Ishikawa (cell line): ENCODE results near the gene TBC1D5.

ENCODE experiments used
- CEBPB ChIP-seq: IDR thresholded peaks from 2 replicates; pipeline ENCODE4 v1.6.1; 2012
- CREB1 ChIP-seq: IDR thresholded peaks from 2 replicates; pipeline ENCODE4 v1.6.1; 2012; ENCODE audit warnings: low read depth
- EGR1 ChIP-seq: IDR thresholded peaks from 2 replicates; pipeline ENCODE4 v1.6.1; 2012
- EP300 ChIP-seq: IDR thresholded peaks from 2 replicates; pipeline ENCODE4 v1.6.1; 2012; ENCODE audit warnings: borderline replicate concordance
- FOXM1 ChIP-seq: IDR thresholded peaks from 2 replicates; pipeline ENCODE4 v1.6.1; 2012; ENCODE audit warnings: low read depth, borderline replicate concordance
- NFIC ChIP-seq: IDR thresholded peaks from 2 replicates; pipeline ENCODE4 v1.6.1; 2012
- RAD21 ChIP-seq: IDR thresholded peaks from 2 replicates; pipeline ENCODE4 v1.6.1; 2012; ENCODE audit warnings: low read depth
- REST ChIP-seq: IDR thresholded peaks from 2 replicates; pipeline ENCODE4 v1.6.1; 2012; ENCODE audit warnings: low read depth, mild to moderate bottlenecking
- TAF1 ChIP-seq: IDR thresholded peaks from 2 replicates; pipeline ENCODE4 v1.6.1; 2012; ENCODE audit warnings: low read depth, mild to moderate bottlenecking
- TCF12 ChIP-seq: IDR thresholded peaks from 2 replicates; pipeline ENCODE4 v1.6.1; 2012; ENCODE audit warnings: low read depth
- TEAD4 ChIP-seq: IDR thresholded peaks from 2 replicates; pipeline ENCODE4 v1.6.1; 2012
- USF1 ChIP-seq: IDR thresholded peaks from 2 replicates; pipeline ENCODE4 v1.6.1; 2012
- YY1 ChIP-seq: IDR thresholded peaks from 2 replicates; pipeline ENCODE4 v1.6.1; 2012; ENCODE audit warnings: low read depth
- ZBTB7A ChIP-seq: IDR thresholded peaks from 2 replicates; pipeline ENCODE4 v1.6.1; 2012; ENCODE audit warnings: low read depth
- TF ChIP-seq, protein P1 (sequence below): IDR thresholded peaks from 2 replicates; pipeline ENCODE4 v1.6.1; 2012

Gene TBC1D5

DNA sequence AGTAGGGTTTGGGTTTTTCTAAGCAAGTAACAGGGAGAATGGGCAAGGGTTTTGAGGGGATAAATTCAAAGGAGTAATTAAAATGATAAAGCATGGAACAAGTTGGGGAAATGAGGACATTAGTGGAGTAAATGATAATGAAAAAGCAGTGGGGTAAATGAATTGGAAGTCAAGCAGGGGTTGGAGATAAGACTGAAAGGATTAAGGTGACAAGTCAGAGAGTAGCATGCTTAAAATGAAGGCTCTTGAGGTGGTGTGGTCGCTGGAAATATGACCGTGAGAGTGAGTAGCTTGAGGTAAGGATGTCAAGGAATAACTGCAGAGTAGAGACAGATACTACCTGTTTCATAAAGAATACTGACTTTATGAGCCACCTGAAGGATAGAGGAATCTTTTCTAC is 408.5 kb downstream of the TBC1D5 start:
- TF ChIP-seq REST: no peak
- TF ChIP-seq TAF1: no peak
- TF ChIP-seq EP300: no peak
- no peak for TF ChIP-seq TCF12
- TF ChIP-seq CEBPB: no peak
- no peak for TF ChIP-seq NFIC
- TF ChIP-seq FOXM1: no peak
- TF ChIP-seq EGR1: no peak
- TF ChIP-seq, protein P1, sequence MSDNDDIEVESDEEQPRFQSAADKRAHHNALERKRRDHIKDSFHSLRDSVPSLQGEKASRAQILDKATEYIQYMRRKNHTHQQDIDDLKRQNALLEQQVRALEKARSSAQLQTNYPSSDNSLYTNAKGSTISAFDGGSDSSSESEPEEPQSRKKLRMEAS: no peak
- no peak for TF ChIP-seq USF1
- TF ChIP-seq CREB1: no peak
- TF ChIP-seq YY1: no peak
- no peak for TF ChIP-seq ZBTB7A
- TF ChIP-seq RAD21: no peak
- no peak for TF ChIP-seq TEAD4

DNA sequence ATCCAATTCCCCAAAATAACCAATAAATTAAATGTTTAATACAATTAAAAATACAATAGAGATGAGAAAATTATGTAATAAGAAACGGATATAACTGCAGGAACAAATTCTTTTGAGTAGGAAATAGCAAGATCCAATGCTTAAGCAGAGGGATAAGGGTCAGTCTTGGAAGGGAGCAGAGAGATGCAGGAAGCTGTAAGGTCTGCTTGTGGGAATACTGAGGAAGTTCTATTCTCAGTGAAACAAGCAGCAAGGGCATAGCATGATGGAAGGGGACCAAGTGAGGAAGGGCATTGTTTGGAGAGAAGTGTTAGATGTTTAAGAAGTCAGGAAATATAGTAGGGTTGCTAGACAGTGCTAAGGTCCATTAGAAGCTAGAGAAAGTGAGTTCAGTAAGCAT is 409.0 kb downstream of the TBC1D5 start:
- TF ChIP-seq CREB1: no peak
- no peak for TF ChIP-seq YY1

DNA sequence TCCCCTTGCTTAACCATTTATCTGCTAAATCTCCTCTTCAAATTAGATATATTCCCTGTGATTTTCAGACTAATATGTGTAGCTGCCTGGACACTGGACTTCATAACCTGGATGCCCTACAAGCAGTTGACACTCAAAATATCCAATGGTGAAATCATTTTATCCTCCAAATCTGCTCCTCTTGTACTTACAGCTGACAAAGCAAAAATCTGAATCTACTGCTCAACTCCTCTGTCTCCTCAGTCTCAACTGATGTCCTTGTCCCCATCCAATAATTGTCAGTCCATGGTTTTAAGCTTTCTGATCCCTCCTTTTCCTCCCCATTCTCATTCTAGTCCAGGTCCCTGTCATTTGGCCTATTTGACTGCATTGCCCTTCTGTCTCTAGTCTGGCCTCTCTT is 411.8 kb downstream of the TBC1D5 start:
- TF ChIP-seq EGR1 (no peak), TEAD4 (no peak), TAF1 (no peak), RAD21 (no peak), FOXM1 (no peak), TCF12 (no peak), ZBTB7A (no peak), YY1 (no peak), CREB1 (no peak), CEBPB (no peak), USF1 (no peak), REST (no peak), NFIC (no peak), EP300 (no peak)
- TF ChIP-seq, protein P1: no peak

- TF ChIP-seq NFIC (no peak), CEBPB (no peak), ZBTB7A (no peak), FOXM1 (no peak), TEAD4 (no peak), RAD21 (no peak), USF1 (no peak), EGR1 (no peak), YY1 (no peak), CREB1 (no peak), REST (no peak), TAF1 (no peak), TCF12 (no peak), EP300 (no peak)
- TF ChIP-seq, protein P1: no peak
Observed at GRCh38 chr3:17329927-17330326, 412.5 kb downstream of the TBC1D5 start.
